Transverse colon (tissue), 4 donors: Measurements from ENCODE around the gene SLC27A5. TPM values are rescaled to one million over a fixed set of nuclear protein-coding genes. Genes with fewer than 3 reads are reported as not detected.

Experiments used
- DNase-seq: peaks from one replicate; pipeline ENCODE4 v3.0.0-alpha.2; 2019
- H3K27ac ChIP-seq, 4 donors: fragments of 200-600 bp; sonication (generic); 2 replicates each; pipeline ENCODE4 v1.5.1; 2016 to 2018; ENCODE audit warnings: inconsistent platforms in 4 of 4
- H3K27me3 ChIP-seq: fragments of 200-600 bp; sonication (generic); 2 replicates; pipeline ENCODE4 v1.5.1; 2017; ENCODE audit warnings: inconsistent platforms
- H3K36me3 ChIP-seq, 4 donors: fragments of 200-600 bp; sonication (generic); 2 replicates each; pipeline ENCODE4 v1.5.1; 2017 to 2019; ENCODE audit warnings: inconsistent platforms in 4 of 4
- H3K4me1 ChIP-seq, 4 donors: fragments of 200-600 bp; sonication (generic); 2 replicates each; pipeline ENCODE4 v1.5.1; 2017 to 2020; ENCODE audit warnings: inconsistent platforms in 4 of 4
- H3K4me3 ChIP-seq, 4 donors: fragments of 200-600 bp; sonication (generic); 1 replicate in 1 of 4; 2 replicates in 3 of 4; pipeline versions ENCODE4 v1.5.1 to v1.6.1; 2017 to 2019; ENCODE audit warnings: inconsistent platforms in 4 of 4
- H3K9me3 ChIP-seq, 2 donors: fragments of 200-600 bp; sonication (generic); 2 replicates each; pipeline ENCODE4 v1.5.1; 2017 to 2019; ENCODE audit warnings: inconsistent platforms in 2 of 2
- EP300 ChIP-seq: sonication (generic); formaldehyde crosslinking; IDR thresholded peaks from one replicate; pipeline ENCODE4 v1.6.1; 2017; ENCODE audit warnings: antibody characterized with exemption, low read depth
- POLR2A ChIP-seq: fragments of 450-650 bp; IDR thresholded peaks from one replicate; pipeline ENCODE4 v1.6.1; 2016; ENCODE audit warnings: antibody characterized with exemption, mild to moderate bottlenecking, moderate library complexity
- POLR2AphosphoS5 ChIP-seq, 3 donors: sonication (generic); formaldehyde crosslinking; IDR thresholded peaks; one replicate each; pipeline ENCODE4 v1.6.1; 2016; ENCODE audit warnings: antibody characterized with exemption in 3 of 3
- WGBS, 2 donors: methylation state at CpG; one replicate each; pipeline ENCODE4 v1.1.5; 2018; ENCODE audit warnings: low coverage in 1 of 2; 5-methylcytosine and 5-hydroxymethylcytosine counted together
- in situ Hi-C, 4 donors: fragments of 200-750 bp; cut with MboI; loops; one replicate each; pipeline versions ENCODE4 v1.15.0 to v1.15.1; 2017; ENCODE audit warnings: low sequenced_read_pairs in 3 of 4, low pct_ligation_motif_present in 1 of 4, low pct_unique_long_range_greater_than_20kb in 1 of 4
- intact Hi-C: fragments of 100-400 bp; cut with DNase I; formaldehyde crosslinking; loops from one replicate; pipeline ENCODE4 v1.15.1; 2023; ENCODE audit warnings: low total_unique reads
- total RNA-seq, 4 donors: library from RNA; depleted of rRNA; stranded (reverse); fragments of >200 nt; gene quantifications; one replicate each; pipeline ENCODE4 v1.1.0, GENCODE V29; 2016
- TF ChIP-seq, protein P1 (sequence below), 5 experiments: fragments of 200-600 bp in 3 of 5; fragments of 450-650 bp in 2 of 5; sonication (generic) in 3 of 5; IDR thresholded peaks; 1 replicate in 2 of 5; 2 replicates in 3 of 5; pipeline ENCODE4 v1.5.1; 2016 to 2017; ENCODE audit warnings: antibody characterized with exemption in 5 of 5, inconsistent platforms in 3 of 5, mild to moderate bottlenecking in 2 of 5, moderate library complexity in 1 of 5

The SLC27A5 gene
- total RNA-seq, 4 donors from 2014 or later: 3.3 to 5.0 (median 4.4) TPM; not detected in 1

DNA sequence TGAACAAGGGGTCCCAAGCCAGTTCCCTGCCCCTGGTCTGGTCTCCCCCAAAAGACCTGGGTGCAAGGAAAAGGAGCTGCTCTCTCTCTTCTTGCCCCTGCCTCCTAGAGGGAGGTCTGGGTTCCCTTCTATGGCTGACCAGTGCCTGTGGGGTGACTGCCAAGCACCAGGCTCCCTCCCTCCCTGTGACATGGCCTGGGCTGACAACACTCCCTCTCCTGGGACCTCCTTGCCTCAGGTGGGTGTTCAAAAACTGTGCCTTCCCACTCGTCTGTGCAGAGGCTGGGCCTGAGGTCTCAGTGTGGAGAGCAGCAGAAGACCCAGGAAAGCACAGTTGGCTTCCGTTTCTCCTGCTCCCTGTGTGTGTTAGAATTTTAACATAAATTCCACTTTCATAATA is 31.0 kb downstream of the SLC27A5 start:
- no peak for DNase-seq
- Histone ChIP-seq H3K27me3 (no peaks in the 10 kb centered on the region), H3K4me3 (no peak overlapping the region), H3K4me1 (peaks cover 8 to 9% (median 9%) of the 10 kb centered on the region in 4 donors), H3K36me3 (no peaks in the 10 kb centered on the region), H3K27ac (no peak overlapping the region), H3K9me3 (no peaks in the 10 kb centered on the region)
- TF ChIP-seq POLR2AphosphoS5 (IDR thresholded peaks at IDR 0.05): no peak
- no peak for TF ChIP-seq POLR2A
- TF ChIP-seq, protein P1, sequence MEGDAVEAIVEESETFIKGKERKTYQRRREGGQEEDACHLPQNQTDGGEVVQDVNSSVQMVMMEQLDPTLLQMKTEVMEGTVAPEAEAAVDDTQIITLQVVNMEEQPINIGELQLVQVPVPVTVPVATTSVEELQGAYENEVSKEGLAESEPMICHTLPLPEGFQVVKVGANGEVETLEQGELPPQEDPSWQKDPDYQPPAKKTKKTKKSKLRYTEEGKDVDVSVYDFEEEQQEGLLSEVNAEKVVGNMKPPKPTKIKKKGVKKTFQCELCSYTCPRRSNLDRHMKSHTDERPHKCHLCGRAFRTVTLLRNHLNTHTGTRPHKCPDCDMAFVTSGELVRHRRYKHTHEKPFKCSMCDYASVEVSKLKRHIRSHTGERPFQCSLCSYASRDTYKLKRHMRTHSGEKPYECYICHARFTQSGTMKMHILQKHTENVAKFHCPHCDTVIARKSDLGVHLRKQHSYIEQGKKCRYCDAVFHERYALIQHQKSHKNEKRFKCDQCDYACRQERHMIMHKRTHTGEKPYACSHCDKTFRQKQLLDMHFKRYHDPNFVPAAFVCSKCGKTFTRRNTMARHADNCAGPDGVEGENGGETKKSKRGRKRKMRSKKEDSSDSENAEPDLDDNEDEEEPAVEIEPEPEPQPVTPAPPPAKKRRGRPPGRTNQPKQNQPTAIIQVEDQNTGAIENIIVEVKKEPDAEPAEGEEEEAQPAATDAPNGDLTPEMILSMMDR (IDR thresholded peaks at IDR 0.05): no peak
- no peak for TF ChIP-seq EP300
- in situ Hi-C loops (no loop called here), intact Hi-C loops (no loop called here)
- WGBS, 2 donors: 95% methylated on average over 2 of the region's 2 CpGs; no CpG with 5 or more reads in 1 of the 2 donors

GRCh38 chr19:58480481-58480830 is 31.3 kb downstream of the SLC27A5 start:
- no peak for DNase-seq
- no peak overlapping the region for H3K4me3 ChIP-seq
- intact Hi-C loops (no loop called here), in situ Hi-C loops (no loop called here)
- H3K27me3 ChIP-seq: no peaks in the 10 kb centered on the region
- TF ChIP-seq EP300 (no peak), POLR2AphosphoS5 (IDR thresholded peaks at IDR 0.05) (no peak), POLR2A (no peak)
- TF ChIP-seq, protein P1 (IDR thresholded peaks at IDR 0.05): no peak
- H3K36me3 ChIP-seq: no peaks in the 10 kb centered on the region
- no peaks in the 10 kb centered on the region for H3K9me3 ChIP-seq
- WGBS, 2 donors: 90% methylated on average over 19 of the region's 20 CpGs; no CpG with 5 or more reads in 1 of the 2 donors
- peaks cover 8 to 10% (median 9%) of the 10 kb centered on the region in 4 donors for H3K4me1 ChIP-seq
- no peak overlapping the region for H3K27ac ChIP-seq

DNA sequence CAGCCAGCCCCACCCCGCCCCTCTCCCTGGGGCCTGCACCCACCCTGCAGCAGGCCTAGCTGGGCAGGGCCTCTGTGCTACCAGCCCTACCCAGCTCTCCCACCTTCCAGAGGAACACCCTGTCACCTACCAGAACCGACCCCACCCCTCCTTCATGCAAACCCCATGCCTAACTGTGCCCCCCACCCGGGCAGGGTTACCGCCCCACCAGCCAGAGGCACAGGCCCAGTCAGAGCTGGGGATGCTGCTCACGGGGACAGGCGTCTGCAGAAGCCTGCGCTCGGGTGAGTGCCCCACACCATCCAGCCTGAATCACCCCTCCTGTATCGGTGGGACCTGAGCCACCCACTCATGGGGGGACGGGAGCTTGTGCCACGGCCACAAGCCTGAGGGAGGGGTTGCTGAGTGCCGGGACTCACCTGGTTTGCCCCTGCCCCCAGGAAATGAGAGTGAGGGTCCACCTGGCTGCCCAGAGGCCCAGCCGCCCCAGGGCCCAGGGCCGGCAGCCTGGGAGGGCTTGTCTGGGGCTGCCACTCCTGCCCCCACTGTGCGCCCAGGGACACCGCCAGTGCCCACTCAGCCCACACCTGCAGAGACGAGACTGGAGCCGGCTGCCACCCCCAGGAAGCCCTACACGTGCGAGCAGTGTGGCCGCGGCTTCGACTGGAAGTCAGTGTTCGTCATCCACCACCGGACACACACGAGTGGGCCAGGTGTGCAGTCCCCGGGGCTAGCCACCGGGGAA is 31.9 kb downstream of the SLC27A5 start:
- Histone ChIP-seq H3K36me3 (no peaks in the 10 kb centered on the region), H3K4me1 (peaks cover 13 to 15% (median 14%) of the 10 kb centered on the region in 4 donors), H3K27me3 (no peaks in the 10 kb centered on the region), H3K4me3 (no peak overlapping the region), H3K9me3 (no peaks in the 10 kb centered on the region), H3K27ac (no peak overlapping the region)
- no peak for DNase-seq
- 87% methylated on average over 25 of the region's 28 CpGs; no CpG with 5 or more reads in 1 of the 2 donors for WGBS, 2 donors
- intact Hi-C loops: no loop called here
- in situ Hi-C loops: no loop called here
- TF ChIP-seq EP300 (no peak), POLR2AphosphoS5 (IDR thresholded peaks at IDR 0.05) (no peak)

DNA sequence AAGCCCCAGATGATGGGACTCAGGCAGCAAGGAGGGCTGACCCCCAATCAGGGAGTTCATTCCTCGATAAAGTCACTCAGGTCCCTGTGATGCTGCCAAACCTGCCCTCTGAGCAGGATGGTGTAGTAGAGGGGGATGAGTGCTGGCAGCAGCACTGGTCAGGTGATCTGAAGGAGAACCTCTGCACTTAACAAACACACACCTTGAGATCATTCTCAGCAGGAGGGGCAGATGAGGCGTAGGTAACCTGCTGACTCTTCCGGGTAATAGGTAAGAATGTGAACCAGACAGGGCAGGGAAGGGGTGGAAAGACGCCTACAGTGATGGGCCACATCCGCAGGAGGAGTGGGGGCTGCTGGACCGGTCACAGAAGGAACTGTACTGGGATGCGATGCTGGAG is 32.5 kb downstream of the SLC27A5 start:
- no peak overlapping the region for H3K27ac ChIP-seq
- H3K36me3 ChIP-seq: no peaks in the 10 kb centered on the region
- H3K9me3 ChIP-seq: no peaks in the 10 kb centered on the region
- H3K27me3 ChIP-seq: no peaks in the 10 kb centered on the region
- intact Hi-C loops: no loop called here
- peaks cover 13 to 19% (median 16%) of the 10 kb centered on the region in 4 donors for H3K4me1 ChIP-seq
- no peak overlapping the region for H3K4me3 ChIP-seq
- TF ChIP-seq EP300: no peak
- no peak for TF ChIP-seq POLR2AphosphoS5 (IDR thresholded peaks at IDR 0.05)
- TF ChIP-seq, protein P1 (IDR thresholded peaks at IDR 0.05): no peak
- in situ Hi-C loops: no loop called here
- WGBS, 2 donors: 92% methylated on average over 7 of the region's 7 CpGs; no CpG with 5 or more reads in 1 of the 2 donors
- DNase-seq: no peak

GRCh38 chr19:58477871-58478270 is 33.9 kb downstream of the SLC27A5 start:
- no peak for DNase-seq
- Histone ChIP-seq H3K4me3 (no peak overlapping the region), H3K27me3 (no peaks in the 10 kb centered on the region), H3K27ac (no peak overlapping the region), H3K4me1 (peaks cover 13 to 19% (median 16%) of the 10 kb centered on the region in 4 donors), H3K36me3 (no peaks in the 10 kb centered on the region), H3K9me3 (no peaks in the 10 kb centered on the region)
- WGBS, 2 donors: 100% methylated on average over 1 of the region's 1 CpG; no CpG with 5 or more reads in 1 of the 2 donors
- intact Hi-C loops: no loop called here
- TF ChIP-seq POLR2A (no peak), EP300 (no peak), POLR2AphosphoS5 (IDR thresholded peaks at IDR 0.05) (no peak)
- TF ChIP-seq, protein P1 (IDR thresholded peaks at IDR 0.05): no peak
- in situ Hi-C loops: no loop called here
